ENCODE data around the gene ENPP3. TPM values are rescaled to one million over a fixed set of nuclear protein-coding genes. Genes with fewer than 3 reads are reported as not detected.

The ENPP3 gene
- polyA plus RNA-seq, 3 donors = not detected

- H3K4me1 ChIP-seq (ENCODE audit: control insufficient read depth in 1 of 2, insufficient read depth in 2 of 2, low read length in 2 of 2) = no peaks in the 10 kb centered on the region
- H3K27ac ChIP-seq (ENCODE audit: low read depth in 1 of 2, low read length in 2 of 2) = no peak overlapping the region
- H3K9me3 ChIP-seq (replicated peaks in 1 of 2; ENCODE audit: control insufficient read depth in 1 of 2, insufficient read depth in 1 of 2, low read length in 2 of 2) = no peaks in the 10 kb centered on the region
- H3K9ac ChIP-seq (ENCODE audit: insufficient read depth, low read length, poor library complexity, severe bottlenecking) = no peak overlapping the region
- Mint-ChIP-seq H3K4me1 (no peaks in the 10 kb centered on the region), H3K27ac (no peak overlapping the region), H3K9me3 (peaks cover 0 to 3% (median 0%) of the 10 kb centered on the region in 7 donors), H3K27me3 (ENCODE audit: low read depth in 3 of 3) (peaks cover 0 to 5% (median 3%) of the 10 kb centered on the region in 3 donors), H3K36me3 (no peaks in the 10 kb centered on the region), H3K4me3 (no peak overlapping the region)
- H3K4me2 ChIP-seq (replicated peaks; ENCODE audit: extremely low read depth, low read length, poor library complexity, severe bottlenecking) = no peak overlapping the region
- no CpG with 5 or more reads among the region's 2 CpGs for WGBS (ENCODE audit: insufficient coverage)
- no peak for DNase-seq
- no peaks in the 10 kb centered on the region for H4K20me1 ChIP-seq (ENCODE audit: insufficient read depth, low read length)
- no peak overlapping the region for H2AFZ ChIP-seq (ENCODE audit: insufficient read depth, low read depth, low read length, poor library complexity, severe bottlenecking)
- no peak for TF ChIP-seq CTCF (IDR thresholded peaks at IDR 0.05)
- no peaks in the 10 kb centered on the region for H3K36me3 ChIP-seq (replicated peaks in 1 of 2; ENCODE audit: control insufficient read depth in 1 of 2, insufficient read depth in 2 of 2, low read length in 2 of 2)
- intact Hi-C loops (cut with micrococcal nuclease) = no loop called here
- no peak overlapping the region for H3K4me3 ChIP-seq (replicated peaks in 1 of 3; ENCODE audit: low read depth in 2 of 3, low read length in 3 of 3)
- no peaks in the 10 kb centered on the region for H3K27me3 ChIP-seq (ENCODE audit: control insufficient read depth in 2 of 2, insufficient read depth in 2 of 2, low read length in 2 of 2)
- no peaks in the 10 kb centered on the region for H3K79me2 ChIP-seq (ENCODE audit: insufficient read depth, low read length)
Measured at GRCh38 chr6:131766631-131767030, 129.5 kb downstream of the ENPP3 start.

GRCh38 chr6:131768964-131769363, 131.9 kb downstream of the ENPP3 start:
- Mint-ChIP-seq H3K9me3 (peaks cover 0 to 2% (median 0%) of the 10 kb centered on the region in 7 donors), H3K4me3 (no peak overlapping the region), H3K4me1 (no peaks in the 10 kb centered on the region), H3K27ac (no peak overlapping the region), H3K27me3 (ENCODE audit: low read depth in 3 of 3) (peaks cover 2 to 7% (median 2%) of the 10 kb centered on the region in 3 donors), H3K36me3 (no peaks in the 10 kb centered on the region)
- no peak for TF ChIP-seq CTCF (IDR thresholded peaks at IDR 0.05)
- Histone ChIP-seq H3K27ac (ENCODE audit: low read depth in 1 of 2, low read length in 2 of 2) (no peak overlapping the region), H3K36me3 (replicated peaks in 1 of 2; ENCODE audit: control insufficient read depth in 1 of 2, insufficient read depth in 2 of 2, low read length in 2 of 2) (no peaks in the 10 kb centered on the region), H3K9ac (ENCODE audit: insufficient read depth, low read length, poor library complexity, severe bottlenecking) (no peak overlapping the region), H4K20me1 (ENCODE audit: insufficient read depth, low read length) (no peaks in the 10 kb centered on the region), H2AFZ (ENCODE audit: insufficient read depth, low read depth, low read length, poor library complexity, severe bottlenecking) (no peak overlapping the region), H3K4me2 (replicated peaks; ENCODE audit: extremely low read depth, low read length, poor library complexity, severe bottlenecking) (no peak overlapping the region), H3K4me1 (ENCODE audit: control insufficient read depth in 1 of 2, insufficient read depth in 2 of 2, low read length in 2 of 2) (no peaks in the 10 kb centered on the region), H3K27me3 (ENCODE audit: control insufficient read depth in 2 of 2, insufficient read depth in 2 of 2, low read length in 2 of 2) (no peaks in the 10 kb centered on the region), H3K4me3 (replicated peaks in 1 of 3; ENCODE audit: low read depth in 2 of 3, low read length in 3 of 3) (no peak overlapping the region), H3K9me3 (replicated peaks in 1 of 2; ENCODE audit: control insufficient read depth in 1 of 2, insufficient read depth in 1 of 2, low read length in 2 of 2) (no peaks in the 10 kb centered on the region), H3K79me2 (ENCODE audit: insufficient read depth, low read length) (no peaks in the 10 kb centered on the region)
- DNase-seq = no peak
- no CpG with 5 or more reads among the region's 1 CpG for WGBS (ENCODE audit: insufficient coverage)
- intact Hi-C loops (cut with micrococcal nuclease) = no loop called here

All from CD14-positive monocyte (primary cell).